Measurements from ENCODE around the gene XYLT1.

XYLT1 gene

GRCh38 chr16:17329391-17329790 lies 141.4 kb downstream of the XYLT1 start:
- H3K27ac ChIP-seq, result no peak overlapping the region
- POLR2A ChIA-PET (ENCODE audit: low non-redundant PET), result no interaction called here
- TF ChIP-seq CTCF (conservative IDR thresholded peaks at IDR 0.05; ENCODE audit: low read depth), result no peak
- DNase-seq (ENCODE audit: low spot score), result no peak
- CTCF ChIA-PET, result no interaction called here

GRCh38 chr16:17328932-17329331 lies 141.8 kb downstream of the XYLT1 start:
- DNase-seq (ENCODE audit: low spot score), result no peak
- CTCF ChIA-PET, result no interaction called here
- no peak for TF ChIP-seq CTCF (conservative IDR thresholded peaks at IDR 0.05; ENCODE audit: low read depth)
- POLR2A ChIA-PET (ENCODE audit: low non-redundant PET), result no interaction called here
- no peak overlapping the region for H3K27ac ChIP-seq

- ChIA-PET POLR2A (ENCODE audit: low non-redundant PET) (no interaction called here), CTCF (no interaction called here)
- DNase-seq (ENCODE audit: low spot score), result no peak
- H3K27ac ChIP-seq, result no peak overlapping the region
- TF ChIP-seq CTCF (conservative IDR thresholded peaks at IDR 0.05; ENCODE audit: low read depth), result no peak
Observed at GRCh38 chr16:17327664-17328335, 143.0 kb downstream of the XYLT1 start.

GRCh38 chr16:17325476-17326143 lies 145.2 kb downstream of the XYLT1 start:
- ChIA-PET CTCF (no interaction called here), POLR2A (ENCODE audit: low non-redundant PET) (no interaction called here)
- no peak overlapping the region for H3K27ac ChIP-seq
- DNase-seq (ENCODE audit: low spot score), result no peak
- no peak for TF ChIP-seq CTCF (conservative IDR thresholded peaks at IDR 0.05; ENCODE audit: low read depth)

GRCh38 chr16:17324451-17324850 lies 146.3 kb downstream of the XYLT1 start:
- DNase-seq (ENCODE audit: low spot score), result no peak
- POLR2A ChIA-PET (ENCODE audit: low non-redundant PET), result no interaction called here
- no peak for TF ChIP-seq CTCF (conservative IDR thresholded peaks at IDR 0.05; ENCODE audit: low read depth)
- H3K27ac ChIP-seq, result no peak overlapping the region
- CTCF ChIA-PET, result interaction anchor here (0.7 kb wide), 1 partner anchor 217 kb away, joined by 3 read pairs; no protein-coding TSS in a partner anchor

- no peak overlapping the region for H3K27ac ChIP-seq
- DNase-seq (ENCODE audit: low spot score), result no peak
- ChIA-PET POLR2A (ENCODE audit: low non-redundant PET) (no interaction called here), CTCF (no interaction called here)
- no peak for TF ChIP-seq CTCF (conservative IDR thresholded peaks at IDR 0.05; ENCODE audit: low read depth)
Observed at GRCh38 chr16:17323171-17323570, 147.6 kb downstream of the XYLT1 start.
